Stimulated activated CD4-positive, alpha-beta T cell treated with anti-CD3 and anti-CD28 coated beads, Interleukin-15, amount 100 ng/mL, for 1 hour (primary cell): ENCODE data around the gene NKX1-1.
"Not testable (repeated sequence)": the region's sequence is repeated elsewhere in the genome, so short reads cannot be mapped to it uniquely, and the experiment has no call there.

Experiments
- DNase-seq, 2 donors: peaks; one replicate each; pipeline ENCODE4 v3.0.0-alpha.2; 2020; ENCODE audit warnings: low read depth in 1 of 2, low spot score in 1 of 2

The NKX1-1 gene

DNA sequence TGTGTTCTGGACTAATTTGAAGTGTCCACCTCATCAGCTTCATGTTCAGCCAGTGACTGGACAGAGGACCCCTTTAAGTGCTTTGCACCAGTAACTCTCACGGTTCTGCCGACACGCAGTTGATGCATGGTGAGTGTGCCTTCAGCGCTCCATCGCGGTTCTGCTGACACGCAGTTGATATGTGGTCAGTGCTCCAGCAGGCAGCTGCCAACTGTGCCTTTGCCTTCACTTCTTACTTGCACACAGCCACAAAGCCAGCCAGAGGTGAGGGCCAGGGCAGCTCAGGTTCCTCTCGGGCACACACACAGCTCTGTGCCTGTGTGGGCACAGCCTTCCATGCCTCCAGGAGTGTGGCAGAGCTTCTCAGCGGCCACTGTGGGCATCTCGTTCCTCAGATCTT is 12.4 kb downstream of the NKX1-1 start:
- no peak for DNase-seq

DNA sequence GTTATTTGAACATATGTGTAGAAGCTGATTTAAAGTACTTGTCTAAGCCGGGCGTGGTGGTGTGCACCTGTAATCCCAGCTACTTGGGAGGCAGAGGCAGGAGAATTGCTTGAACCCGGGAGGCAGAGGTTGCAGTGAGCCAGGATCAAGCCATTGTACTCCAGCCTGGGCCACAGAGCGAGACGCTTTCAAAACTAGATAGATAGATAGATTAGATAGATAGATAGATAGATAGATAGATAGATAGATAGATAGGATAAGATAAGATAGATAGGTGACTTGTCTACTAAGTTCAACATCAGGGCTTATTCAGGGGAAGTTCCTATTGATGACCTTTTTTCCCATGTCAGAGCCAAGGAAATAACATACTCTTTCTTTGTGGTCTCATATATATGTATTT is 12.9 kb downstream of the NKX1-1 start:
- DNase-seq = not testable (repeated sequence)

DNA sequence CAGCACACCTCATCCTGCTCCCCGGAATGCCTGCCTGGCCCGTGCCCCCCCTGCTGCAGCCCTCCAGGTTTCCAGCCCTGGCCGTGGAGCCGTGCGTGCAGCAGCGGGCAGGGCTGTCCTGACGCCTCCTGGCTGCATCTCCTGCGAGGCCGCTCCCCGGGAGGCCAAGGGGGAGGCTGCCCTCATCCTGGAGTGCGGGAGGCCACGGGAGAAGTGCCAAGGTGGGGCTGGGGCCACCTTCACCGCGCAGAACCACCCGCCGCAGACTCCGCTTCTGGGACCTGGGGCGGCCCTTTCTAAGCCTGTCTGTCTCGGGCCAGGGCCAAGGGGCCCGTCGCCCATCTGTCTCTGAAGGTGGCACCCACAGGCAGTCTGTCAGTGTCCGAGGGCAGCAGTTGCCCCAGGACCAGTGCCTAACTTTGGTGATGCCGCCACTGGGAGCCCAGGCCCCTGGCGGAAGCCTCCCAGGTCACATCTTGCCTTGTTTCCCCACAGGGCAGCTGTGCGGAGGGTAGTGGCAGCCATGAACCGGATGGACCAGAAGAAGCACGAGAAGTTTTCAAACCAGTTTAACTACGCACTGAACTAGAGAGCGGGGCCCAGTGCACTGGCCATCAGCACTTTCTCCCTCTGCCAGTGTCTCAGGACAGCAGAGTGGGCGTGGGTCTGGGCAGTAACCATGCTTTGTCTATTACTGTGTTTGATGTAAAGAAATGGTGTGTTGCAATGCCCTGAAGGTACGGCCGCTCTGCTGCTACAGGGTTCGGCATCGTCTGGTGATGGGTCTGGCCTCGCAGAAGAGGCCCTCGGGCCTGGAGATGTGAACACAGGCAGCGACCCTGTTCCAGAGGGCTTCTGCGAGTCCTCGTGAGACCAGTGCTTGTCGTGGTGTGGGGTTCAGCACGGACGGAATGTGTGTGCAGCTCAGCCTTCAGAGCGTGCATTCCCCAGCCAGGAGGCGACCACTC is 20.6 kb downstream of the NKX1-1 start:
- DNase-seq = no peak

DNA sequence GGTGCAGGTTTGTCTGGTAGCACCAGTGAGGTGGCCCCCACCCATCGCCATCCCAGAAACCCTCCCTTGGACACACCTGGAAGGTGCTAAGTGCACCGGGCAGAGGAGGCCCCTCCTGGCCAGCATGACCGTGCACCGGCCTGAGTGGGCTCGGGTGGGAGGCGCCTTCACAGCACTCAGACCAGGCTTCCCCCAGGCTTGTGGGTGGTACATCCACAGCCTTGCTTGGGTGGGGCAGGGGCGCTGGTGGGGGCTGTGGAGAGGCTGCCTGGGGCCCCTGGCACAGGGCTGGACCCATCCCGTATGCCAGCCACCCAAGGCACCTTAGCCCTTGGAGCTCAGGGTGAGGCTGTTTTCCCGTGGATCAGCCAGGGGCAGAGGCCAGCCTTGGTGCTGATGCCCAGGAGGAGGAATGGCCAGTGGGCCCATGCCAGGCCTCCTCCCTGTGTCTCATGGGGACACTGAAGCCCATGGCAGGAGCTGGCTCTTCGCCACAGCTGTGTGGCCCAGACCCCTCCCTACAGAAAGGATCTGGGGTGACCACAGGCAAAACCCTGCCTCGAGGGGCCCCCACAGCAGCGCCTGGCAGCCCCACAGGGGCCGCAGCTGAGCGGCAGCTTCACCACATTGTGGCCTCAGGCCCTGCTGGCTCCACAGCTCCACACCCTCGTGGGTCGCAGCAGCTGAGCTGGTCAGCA is 21.4 kb downstream of the NKX1-1 start:
- DNase-seq = no peak

DNA sequence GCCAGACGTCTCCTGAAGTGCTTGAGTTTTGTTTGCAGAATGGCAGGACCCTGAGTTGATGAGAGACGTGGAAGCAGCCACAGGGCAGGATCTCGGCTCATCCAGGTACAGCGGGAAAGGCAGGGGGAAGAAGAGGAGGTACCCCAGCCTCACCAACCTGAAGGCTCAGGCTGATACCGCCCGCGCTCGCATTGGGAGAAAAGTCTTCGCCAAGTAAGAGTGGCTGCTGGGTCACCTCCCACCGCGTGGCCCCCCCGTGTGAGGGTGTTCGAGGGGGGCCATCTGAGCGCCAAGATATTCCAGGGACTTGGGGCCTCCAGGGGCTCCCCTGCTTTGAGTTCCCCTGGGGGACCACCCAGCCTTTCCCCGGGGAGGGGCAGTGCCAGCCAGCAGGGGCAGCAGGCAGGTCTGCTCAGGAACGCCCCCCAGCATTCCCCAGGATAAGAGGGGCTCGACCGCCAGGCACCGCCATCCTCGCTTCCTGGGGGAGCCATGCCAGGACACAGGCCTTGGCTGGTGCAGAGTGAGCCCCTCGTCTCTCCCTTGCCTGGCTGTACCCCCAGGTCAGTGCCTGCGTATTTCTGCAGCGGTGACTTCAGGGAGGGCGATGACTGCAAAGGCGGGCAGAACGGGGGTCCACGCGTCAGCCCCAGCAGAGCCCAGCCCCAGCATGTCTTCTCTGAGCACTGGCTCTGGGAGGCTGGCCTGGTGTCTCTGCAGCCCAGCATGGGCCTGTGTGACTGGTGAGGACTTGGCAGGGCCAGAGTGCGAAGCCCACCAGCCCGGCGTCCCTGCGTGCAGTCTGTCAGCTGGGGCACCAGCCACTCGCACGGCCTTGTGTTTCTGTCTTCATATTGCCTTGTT is 22.3 kb downstream of the NKX1-1 start:
- no peak for DNase-seq

DNA sequence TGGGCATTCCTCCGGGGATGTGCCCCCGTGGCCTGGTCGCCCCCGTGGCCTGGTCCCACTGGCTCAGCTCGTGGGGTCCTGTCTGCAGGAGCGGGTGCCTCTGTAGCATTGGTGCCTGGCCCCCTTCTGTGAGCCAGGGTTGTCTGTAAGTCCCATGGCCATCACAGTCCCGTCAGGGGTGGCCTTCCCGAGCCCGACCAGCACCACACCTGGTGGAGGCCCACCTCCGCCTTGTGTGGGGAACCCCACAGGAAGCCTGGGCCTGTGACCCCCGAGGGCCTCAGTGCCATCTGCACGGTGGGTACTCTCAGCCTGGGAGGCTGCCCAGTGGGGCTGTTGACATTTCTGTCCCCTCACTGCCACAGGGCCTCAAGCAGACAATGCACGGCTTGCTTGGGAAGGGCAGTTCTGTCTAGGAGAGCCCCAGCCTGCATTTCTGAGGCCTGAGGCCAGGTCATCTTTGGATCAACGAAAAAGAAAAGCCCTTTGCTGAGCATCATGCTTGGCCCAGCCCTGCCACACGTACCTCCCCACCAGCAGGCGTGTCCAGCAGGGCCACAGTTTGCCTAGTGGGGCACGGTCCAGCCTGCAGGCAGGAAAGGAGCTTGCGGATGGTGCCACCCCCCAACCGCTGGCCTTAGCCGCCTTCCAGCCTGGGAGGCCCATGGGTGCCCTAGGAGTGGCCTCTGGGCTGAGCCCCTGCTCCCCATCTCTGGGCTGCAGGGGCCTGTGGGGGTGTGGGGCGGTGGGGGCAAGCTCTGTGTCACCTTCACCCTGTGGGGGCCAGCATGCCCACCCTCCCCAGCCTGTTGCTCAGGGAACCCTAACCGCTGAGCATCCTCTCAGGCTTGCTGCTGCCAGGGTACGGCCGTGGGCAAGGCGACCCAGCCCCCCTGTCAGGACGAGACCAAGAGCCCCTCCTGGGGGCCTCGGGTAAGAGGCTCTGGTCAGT is 23.2 kb downstream of the NKX1-1 start:
- DNase-seq = no peak

DNA sequence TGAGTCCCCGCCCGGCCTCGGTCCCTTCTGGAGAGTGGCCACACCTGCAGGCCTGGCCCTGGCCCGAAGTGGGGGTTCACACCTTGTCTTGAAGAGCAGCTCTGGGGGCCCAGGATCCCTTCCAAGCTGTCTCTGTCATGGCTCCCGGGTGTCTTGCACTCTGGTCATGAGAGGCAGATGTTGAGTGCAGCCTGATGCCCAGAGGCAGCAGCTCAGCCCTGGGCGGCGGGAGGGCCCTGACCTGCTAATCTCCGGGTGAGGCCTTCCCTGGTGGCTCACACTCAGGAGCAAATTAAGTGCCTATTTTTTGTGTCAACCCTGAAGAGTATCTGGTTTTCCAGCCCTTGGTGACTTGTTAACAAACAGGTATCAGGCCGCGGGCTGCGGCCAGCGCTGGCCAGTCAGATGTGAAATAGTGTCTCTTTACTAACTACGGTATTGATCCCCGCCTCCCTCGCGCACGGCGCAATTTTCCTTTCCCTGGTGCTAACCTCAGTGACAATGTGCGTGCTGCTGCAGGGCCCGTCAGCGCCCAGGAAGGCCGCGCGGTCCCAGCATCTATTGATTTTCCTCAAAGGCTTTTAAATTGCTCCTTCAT is 24.2 kb downstream of the NKX1-1 start:
- no peak for DNase-seq

DNA sequence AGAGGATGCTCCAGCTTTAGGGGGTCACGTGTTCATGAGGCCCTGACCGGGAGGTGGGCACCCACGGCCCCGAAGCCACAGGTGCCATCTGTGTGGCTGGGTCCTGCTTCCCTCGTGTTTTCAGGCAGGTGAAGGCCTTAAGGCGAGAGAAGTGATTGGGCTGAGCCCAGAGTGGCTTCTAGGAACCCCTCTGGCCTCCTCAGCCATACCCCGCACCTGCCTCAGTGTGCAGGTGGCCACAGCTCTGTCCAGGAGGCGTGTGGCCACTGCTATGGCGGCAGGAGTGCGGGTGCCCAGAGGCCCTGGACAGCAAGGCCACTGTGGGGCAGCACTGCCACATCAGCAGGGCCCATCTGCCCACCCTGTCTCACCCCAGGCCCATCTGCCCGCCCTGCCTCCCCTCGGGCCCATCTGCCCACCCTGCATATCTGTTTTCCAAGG is 25.0 kb downstream of the NKX1-1 start:
- DNase-seq = no peak

DNA sequence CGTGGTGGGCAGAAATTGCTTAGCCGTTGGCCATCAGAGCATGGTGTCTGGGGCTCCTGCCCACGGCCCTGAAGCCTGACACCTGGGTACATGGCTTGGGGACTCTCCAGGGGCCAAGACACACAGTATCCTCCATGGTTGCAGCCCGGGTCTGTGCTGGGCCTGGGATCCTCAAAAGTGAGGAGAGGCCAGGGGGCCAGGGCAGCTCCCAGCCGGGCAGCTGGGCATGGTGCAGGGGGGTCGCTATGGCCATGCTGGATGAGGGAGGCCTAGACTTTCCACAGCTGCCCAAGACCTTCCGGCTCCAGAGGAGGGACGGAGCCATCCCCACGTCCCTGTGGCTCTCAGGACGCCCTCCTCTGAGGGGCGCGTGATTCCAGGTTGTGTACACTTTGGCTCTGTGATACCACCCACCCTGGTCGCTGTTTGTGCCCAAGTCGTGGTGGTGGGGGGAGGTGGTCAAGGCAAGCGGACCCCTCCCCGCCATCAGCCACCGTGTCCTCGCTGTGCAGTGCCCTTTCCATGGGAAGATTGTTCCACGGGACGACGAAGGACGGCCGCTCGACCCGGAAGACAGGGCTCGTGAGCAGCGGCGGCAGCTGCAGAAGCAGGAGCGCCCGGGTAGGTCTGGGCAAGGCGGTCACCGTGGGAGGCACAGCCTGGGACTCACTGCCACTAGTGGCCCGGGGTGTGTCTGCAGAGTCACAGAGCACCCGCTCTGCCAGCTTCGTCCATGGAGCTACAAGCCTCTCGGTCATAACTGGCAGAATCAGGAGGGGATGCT is 25.7 kb downstream of the NKX1-1 start:
- no peak for DNase-seq

DNA sequence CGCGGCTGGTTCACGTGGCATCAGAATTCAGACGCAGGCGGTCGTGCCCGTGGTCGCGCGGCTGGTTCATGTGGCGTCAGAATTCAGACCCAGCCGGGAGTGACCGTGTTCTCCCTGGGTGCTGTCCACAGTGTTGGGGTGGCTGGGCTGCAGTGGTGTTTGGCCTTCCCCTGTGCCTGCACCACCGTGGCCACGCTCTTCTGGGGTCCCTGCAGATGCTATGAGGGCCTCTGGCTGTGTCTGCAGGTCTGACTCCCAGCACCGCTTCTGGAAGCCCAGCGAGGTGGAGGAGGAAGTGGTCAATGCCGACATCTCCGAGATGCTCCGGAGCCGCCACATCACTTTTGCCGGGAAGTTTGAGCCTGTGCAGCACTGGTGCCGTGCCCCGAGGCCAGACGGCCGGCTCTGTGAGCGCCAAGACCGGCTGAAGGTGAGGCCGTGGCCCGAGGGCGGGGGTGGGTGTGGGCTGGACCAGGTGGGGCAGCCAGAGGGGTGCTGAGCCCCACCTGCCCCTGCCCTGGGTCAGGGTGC is 26.4 kb downstream of the NKX1-1 start:
- DNase-seq = no peak

DNA sequence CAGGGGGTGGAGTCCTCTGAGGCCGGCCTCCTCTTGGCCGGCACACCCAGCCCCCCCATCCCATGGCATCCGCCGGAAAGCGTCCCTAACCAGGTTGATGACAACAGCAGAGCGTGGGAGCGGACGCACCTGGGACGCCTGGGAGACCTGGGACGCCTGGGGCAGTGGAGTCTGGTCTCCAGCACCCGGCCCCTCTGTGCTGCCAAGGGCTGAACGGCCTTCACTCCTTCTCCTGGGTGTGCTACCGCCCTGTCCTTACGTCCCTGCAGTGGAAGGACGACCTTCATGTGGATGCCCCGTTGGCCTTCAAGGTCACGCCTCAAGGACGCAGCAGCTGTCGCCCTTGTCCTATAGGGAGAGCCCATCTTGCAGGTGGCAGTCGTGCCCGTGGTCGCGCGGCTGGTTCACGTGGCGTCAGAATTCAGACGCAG is 26.9 kb downstream of the NKX1-1 start:
- DNase-seq = no peak

DNA sequence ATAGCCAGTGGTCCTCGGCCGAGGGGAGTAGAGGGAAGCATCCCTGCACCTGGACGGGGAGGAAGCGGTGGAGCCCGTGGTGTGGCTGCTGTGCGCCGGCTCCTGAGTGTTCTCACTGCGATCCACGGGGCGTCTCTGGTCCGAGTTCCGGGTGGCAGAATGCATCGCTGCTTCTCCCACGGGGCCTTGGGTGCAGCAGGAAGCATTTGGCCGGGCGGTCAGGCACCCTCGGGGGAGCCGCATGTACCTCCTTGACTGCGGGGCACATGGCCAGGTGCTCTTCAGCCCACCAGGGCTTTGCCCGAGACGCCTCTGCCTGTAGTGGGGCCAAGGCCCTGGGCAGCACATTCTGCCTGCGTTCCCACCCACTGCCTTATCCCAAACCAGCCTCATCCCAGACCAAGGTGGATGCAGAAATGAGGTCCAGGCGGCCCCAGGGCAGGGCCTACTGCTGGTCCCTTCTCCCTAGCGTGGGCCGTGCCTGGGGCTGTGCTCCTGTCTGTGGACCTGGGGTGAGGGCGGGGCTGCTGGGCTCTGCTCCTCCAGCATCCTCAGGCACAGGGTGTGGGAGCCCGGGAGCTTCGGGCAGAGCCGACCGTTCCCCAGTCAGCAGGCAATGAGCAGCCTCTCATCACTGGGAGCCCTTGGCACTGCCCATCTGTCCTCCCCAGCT is 27.5 kb downstream of the NKX1-1 start:
- DNase-seq = no peak

DNA sequence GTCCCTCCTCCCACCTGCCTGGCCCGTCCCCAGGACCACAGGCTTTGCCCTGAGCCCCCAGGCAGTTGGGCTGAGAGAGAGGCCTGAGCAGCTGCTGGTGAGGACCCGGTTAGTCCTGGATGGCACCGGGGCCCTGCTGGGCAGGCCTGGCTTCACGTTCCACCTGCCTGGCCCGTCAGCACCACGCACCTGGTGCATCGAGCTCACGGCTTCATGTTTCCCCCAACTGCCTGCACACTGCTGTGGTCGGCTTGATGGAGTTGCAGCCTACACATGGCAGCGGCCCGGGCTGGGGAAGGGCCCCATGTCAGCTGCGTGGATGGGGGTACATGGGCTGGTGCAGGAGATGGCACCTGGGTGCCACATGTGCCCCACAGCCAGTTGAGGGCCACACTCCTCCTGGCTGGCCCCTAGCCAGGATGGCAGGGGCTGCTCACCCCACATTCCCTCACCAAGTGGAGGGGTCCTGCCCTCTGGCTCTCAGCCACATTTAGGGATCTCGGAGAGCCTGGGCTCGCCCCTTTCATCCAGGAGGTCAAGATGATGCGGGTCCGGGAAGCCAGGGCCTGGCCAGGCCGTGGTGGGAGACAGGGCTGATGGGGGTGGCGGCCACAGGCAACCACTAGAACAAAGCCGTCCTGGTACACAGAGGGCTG is 28.5 kb downstream of the NKX1-1 start:
- DNase-seq = no peak

DNA sequence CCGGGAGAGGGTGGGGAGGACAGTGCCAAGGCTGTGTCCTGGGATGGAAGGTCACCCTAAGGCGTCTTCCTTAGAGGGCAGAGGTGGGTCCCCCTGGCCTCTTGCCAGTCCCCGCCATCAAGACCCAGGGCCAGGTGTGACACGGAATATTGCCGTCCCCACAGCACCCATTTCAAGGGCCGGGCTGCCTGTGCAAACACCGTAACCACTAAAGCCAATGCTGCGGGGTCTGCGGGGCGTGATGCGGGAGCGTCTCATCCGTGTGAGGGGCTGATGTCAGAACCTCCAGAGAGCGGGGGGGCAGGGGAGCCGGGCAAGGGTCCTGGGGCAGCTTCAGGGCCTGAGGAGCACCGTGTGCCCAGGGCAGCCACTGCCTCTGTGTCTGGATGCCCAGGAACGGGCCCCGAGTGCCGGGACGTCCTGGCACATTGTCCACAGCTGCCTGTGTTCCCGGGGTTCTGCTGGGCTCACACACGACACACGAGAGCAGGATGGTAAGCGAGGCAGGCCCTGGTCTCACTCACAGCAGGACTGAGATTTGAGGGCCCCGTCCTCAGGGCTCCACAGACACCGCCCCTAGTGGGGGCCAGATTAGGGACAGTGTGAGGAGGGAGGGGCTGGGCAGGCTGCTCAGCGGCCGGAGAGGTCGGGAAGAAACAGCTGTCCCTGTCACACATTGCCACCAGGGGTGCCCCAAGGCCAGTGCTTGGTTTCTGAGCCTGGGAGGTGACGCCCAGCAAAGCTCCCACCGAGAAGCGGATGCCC is 29.2 kb downstream of the NKX1-1 start:
- DNase-seq = no peak

DNA sequence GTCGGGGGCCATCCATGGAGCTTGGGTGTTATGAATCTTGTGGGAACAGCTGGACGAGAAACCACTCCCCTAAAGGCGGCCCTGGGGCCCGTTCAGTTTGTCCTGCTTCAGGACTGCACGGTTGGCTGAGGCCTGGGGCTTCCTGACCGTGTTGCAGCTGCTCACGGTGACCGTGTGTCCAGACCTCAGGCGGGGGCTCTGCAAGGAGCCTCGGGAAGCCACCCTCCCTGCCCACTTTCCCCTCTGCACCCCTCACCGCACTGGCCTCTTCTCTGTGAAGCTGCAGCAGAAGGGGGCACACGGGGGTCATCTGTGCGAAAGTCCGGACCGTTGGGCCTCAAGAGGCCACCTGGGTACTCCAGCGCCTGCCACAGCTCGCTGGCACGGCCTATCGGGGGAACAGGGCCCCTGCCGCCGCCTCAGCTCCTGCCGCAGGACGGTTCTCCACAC is 29.8 kb downstream of the NKX1-1 start:
- no peak for DNase-seq

DNA sequence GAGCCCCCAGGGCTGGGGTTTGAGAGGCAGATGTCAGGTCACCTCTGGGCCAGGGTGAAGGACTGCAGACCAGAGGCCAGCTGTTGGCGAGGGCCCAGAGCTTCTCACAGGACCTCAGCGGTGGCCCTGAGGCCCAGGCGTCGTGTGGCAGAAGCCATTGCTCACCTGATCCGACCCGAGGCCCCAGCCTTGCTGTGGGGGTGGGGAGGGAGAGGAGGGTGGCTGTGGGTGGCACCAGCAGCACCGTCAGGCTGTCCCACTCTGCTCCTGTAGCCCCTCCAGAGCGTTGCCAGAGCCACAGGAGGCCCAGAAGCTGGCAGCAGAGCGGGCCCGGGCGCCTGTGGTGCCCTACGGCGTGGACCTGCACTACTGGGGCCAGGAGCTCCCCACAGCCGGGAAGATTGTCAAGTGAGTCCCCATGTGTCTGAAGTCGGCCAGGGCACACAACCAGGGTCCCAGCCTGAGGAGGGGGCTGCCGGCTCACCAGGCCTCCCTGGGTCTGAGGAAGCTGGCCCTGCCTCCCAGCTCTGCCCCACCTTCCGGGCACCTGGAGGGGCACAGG is 30.4 kb downstream of the NKX1-1 start:
- no peak for DNase-seq
